ENCODE data around the gene ENKUR.

GRCh38 chr10:25059990-25060389, 44.0 kb upstream of the ENKUR start:
- TF ChIP-seq CTCF (IDR thresholded peaks at IDR 0.05) (no peak), POLR2A (IDR thresholded peaks at IDR 0.05) (no peak)

Measured in Peyer's patch (tissue), 4 donors.